Suprapubic skin (tissue), 4 donors: ENCODE data around the gene BTG4.

Experiments used
- CTCF ChIP-seq, 2 donors: fragments of 200-600 bp in 1 of 2; fragments of 450-650 bp in 1 of 2; sonication (generic) in 1 of 2; IDR thresholded peaks; one replicate each; pipeline ENCODE4 v1.5.1; 2016 to 2019; ENCODE audit warnings: antibody characterized with exemption in 2 of 2, mild to moderate bottlenecking in 1 of 2, moderate library complexity in 1 of 2
- EP300 ChIP-seq: sonication (generic); formaldehyde crosslinking; IDR thresholded peaks from one replicate; pipeline ENCODE4 v1.6.1; 2017; ENCODE audit warnings: antibody characterized with exemption
- POLR2A ChIP-seq, 2 donors: fragments of 450-650 bp; IDR thresholded peaks; one replicate each; pipeline ENCODE4 v1.6.1; 2017; ENCODE audit warnings: antibody characterized with exemption in 2 of 2, mild to moderate bottlenecking in 2 of 2, moderate library complexity in 2 of 2
- POLR2AphosphoS5 ChIP-seq, 3 donors: sonication (generic); formaldehyde crosslinking; IDR thresholded peaks; one replicate each; pipeline ENCODE4 v1.6.1; 2017; ENCODE audit warnings: antibody characterized with exemption in 3 of 3

DNA sequence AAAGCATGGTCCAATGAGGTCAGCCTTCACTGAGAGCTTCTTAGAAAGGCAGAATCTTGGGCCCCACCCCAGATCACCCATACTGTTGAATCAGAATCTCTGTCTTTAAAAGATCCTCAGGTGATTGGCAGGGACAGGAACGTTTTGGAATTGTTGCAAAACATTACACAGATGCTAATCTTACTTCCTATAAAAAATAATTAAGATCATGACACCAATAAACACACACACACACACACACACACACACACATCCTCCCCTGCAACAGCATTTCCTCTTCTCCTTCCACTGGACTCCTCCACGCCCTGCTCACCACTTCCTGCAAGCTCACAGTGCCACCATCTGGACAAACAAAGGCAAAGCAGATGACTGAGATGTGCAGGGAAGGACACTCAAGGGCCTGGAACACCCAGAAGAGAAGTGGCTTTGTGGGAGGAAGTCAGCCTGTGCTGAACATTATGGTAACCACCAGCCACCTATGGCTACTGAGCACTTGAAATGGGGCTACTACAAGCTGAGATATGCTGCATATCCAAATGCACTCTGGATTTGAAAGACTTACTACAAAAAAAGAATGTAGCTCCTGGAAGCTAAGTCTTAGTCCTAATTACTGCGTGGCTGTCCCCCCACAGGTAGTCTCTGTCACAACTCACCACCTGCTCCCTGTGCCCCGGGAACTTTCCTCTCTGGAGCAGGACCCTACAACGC lies 65.6 kb downstream of the BTG4 start:
- TF ChIP-seq POLR2A (IDR thresholded peaks at IDR 0.05), result no peak
- TF ChIP-seq CTCF (IDR thresholded peaks at IDR 0.05), result peak; percentile 71 to 76
- no peak for TF ChIP-seq POLR2AphosphoS5 (IDR thresholded peaks at IDR 0.05)
- TF ChIP-seq EP300, result no peak
